NCI-H146 treated with DMSO at 0.1 percent for 48 hours (cell line): ENCODE measurements around the gene PLEKHG4.
A peak's percentile ranks its signal among the peaks of the same experiment; 100 is the strongest.

Experiments
- DNase-seq: peaks from one replicate; lab custom pipeline; 2025; ENCODE audit not compliant: unreplicated experiment; lab: John Stamatoyannopoulos, UW

Gene PLEKHG4, protein sequence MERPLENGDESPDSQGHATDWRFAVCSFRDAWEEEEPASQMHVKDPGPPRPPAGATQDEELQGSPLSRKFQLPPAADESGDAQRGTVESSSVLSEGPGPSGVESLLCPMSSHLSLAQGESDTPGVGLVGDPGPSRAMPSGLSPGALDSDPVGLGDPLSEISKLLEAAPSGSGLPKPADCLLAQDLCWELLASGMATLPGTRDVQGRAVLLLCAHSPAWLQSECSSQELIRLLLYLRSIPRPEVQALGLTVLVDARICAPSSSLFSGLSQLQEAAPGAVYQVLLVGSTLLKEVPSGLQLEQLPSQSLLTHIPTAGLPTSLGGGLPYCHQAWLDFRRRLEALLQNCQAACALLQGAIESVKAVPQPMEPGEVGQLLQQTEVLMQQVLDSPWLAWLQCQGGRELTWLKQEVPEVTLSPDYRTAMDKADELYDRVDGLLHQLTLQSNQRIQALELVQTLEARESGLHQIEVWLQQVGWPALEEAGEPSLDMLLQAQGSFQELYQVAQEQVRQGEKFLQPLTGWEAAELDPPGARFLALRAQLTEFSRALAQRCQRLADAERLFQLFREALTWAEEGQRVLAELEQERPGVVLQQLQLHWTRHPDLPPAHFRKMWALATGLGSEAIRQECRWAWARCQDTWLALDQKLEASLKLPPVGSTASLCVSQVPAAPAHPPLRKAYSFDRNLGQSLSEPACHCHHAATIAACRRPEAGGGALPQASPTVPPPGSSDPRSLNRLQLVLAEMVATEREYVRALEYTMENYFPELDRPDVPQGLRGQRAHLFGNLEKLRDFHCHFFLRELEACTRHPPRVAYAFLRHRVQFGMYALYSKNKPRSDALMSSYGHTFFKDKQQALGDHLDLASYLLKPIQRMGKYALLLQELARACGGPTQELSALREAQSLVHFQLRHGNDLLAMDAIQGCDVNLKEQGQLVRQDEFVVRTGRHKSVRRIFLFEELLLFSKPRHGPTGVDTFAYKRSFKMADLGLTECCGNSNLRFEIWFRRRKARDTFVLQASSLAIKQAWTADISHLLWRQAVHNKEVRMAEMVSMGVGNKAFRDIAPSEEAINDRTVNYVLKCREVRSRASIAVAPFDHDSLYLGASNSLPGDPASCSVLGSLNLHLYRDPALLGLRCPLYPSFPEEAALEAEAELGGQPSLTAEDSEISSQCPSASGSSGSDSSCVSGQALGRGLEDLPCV

DNA sequence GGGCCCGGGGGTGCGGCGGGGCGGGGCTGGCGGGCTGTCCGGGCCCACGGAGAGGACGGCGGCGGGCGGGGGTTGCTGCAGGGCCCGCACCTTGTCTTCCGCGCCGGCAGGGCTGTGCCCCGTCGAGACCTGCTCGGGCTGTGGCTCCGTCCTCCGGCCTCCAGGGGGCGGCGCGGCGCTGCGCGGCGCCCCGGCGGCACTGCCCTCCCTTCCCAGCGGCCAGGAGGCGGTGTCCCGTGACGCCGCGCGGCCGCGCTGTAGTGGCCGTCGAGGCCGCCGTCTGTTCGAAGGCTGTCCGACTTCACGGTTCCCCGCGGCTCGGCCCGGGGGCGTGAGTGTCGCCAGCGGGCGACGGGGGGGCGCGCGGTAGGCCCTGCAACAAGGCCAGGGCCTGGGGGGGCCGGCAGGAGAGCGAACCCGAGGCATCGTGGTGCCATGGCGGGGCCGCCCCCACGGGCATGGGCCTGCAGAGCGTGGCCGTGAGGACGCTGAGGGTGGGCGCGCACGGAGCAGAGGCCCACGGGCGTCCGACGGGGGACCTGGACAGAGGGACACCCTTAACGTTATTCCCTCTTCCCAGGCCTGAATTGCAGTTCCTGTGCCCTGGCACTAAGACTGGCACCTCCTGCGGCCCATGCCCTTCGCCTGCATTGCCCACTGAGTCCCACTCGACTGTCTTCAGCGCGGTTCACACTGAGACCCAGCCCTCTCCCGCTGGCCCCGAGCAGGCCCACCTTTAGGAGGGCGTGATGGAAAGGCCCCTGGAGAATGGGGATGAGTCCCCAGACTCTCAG is at the start of gene PLEKHG4:
Gene PLEKHG4 (plus strand): TSS at position 237 of the 794 bp plus-strand sequence. CDS start 513 bp downstream, at position 750.
- peak; percentile 33 for DNase-seq

DNA sequence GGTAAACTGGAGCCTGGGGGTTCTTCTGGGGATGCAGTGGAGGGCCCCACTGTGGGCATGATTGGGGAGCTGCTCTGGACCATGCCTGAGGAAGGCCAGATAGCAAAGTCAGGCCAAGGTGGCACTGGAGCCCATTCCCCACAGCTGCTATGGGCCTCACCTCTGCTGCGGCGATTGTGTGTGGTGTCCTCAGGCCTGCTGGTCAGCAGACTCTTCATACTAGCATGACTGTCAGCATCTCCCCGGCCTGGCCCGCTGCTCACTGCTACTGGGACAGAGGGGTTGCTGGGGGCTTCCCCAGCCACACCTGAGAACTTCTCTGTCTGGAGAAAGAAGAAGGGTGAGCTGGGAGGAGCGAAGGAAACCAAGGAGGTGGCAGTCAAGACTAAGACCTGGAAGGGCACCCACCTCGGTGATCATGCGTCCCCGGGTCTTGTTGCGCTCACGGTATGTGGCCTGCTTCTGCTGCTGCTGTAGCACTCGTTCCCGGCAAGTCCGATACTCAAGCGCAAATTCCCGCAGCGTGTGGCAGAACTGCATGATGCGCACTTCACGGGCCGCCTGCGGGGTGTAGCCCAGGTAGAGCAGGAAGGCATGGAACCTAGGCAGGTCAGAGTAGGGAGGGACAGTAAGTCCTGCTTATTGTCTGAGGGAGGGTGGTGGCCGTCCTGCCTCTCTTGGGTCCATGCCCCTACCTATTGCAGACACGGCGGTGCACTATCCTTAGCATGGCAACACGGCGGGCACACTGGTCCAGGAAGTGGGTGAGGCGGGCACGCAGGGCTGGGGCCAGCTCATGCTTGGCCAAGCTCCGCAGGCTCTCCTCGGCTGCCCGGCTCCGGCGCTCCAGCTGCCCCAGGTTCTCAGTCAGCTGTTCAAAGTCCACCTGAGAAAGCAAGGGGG is 49.2 kb upstream of the PLEKHG4 start:
- DNase-seq = no peak

DNA sequence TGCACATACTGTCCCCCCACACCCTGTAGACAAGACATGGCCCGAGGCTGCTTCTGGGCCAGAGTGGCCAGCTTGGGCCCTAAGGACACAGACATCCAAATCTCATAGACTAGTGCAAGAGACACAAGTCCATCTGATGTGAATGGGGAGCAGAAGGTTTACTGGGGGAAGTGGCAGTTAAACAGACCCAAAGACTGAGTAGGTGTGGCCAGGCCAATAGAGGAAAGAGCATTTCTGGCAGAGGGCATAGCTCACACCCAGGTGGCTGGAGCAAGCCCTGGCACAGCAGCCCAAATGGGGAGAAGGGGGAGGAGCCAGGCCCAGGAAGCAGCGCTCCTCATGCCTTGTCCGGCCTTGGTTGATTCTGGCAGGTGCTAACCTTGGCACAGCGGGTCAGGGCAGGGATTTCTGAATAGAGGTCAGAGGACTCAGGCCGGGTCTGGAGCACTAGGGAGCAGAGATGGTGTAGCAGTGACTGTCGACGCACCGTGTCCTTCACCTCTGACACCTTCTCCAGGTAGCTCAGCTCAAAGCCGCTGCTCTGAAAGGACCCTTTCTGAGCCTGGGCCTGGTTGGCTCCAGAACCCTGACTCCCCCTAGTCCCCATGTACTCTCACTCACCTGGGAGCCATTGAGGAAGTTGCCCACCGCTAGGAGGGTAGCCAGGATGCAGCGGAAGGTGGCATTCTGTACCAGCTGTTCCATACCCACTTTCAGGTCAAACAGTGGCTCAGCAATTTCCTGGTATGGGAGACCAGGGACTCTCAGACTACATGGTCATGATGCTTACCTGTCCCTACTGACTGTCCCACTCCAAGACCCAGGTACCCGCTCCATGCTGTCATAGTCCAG is 48.3 kb upstream of the PLEKHG4 start:
- no peak for DNase-seq

DNA sequence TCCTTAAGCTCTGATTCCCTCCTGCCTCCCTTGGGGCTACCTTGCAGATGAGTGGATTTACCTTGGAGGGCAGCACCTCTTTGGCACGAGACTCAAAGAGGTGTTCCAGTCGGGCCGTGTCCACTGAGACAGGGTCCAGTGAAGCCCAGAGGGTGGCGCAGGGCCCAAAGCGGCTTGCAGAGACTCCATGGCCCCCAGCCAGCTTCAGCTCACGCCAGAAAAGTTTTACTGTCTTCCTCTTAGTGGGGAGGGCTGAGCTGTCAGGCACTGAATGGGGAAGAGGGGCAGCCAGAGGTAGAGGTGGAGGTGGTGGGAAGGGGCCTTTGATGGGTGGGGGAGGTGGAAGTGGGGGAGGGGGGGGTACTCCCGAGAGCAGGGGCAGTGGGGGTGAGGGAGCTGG is 45.7 kb upstream of the PLEKHG4 start:
- DNase-seq = no peak

DNA sequence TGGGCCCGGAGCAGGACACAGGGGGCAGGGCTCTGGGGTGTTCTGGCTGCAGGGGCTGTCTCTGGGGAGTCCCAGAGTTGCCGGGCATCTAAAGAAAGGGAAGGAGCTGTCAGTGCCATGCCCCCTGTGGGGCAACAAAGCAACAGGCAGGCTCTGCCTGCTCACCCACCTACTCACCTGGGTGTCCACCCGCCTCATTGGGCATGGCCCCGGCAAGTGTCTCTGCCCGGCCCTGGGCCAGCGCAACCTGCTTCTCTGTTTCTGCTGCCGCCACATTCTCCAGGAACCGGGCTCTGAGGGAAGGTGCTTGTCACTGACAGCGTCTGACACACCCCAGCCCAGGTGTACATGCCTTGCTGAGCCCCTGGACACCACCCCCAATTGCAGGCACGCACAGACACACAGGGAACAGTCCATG is 45.1 kb upstream of the PLEKHG4 start:
- DNase-seq = no peak

DNA sequence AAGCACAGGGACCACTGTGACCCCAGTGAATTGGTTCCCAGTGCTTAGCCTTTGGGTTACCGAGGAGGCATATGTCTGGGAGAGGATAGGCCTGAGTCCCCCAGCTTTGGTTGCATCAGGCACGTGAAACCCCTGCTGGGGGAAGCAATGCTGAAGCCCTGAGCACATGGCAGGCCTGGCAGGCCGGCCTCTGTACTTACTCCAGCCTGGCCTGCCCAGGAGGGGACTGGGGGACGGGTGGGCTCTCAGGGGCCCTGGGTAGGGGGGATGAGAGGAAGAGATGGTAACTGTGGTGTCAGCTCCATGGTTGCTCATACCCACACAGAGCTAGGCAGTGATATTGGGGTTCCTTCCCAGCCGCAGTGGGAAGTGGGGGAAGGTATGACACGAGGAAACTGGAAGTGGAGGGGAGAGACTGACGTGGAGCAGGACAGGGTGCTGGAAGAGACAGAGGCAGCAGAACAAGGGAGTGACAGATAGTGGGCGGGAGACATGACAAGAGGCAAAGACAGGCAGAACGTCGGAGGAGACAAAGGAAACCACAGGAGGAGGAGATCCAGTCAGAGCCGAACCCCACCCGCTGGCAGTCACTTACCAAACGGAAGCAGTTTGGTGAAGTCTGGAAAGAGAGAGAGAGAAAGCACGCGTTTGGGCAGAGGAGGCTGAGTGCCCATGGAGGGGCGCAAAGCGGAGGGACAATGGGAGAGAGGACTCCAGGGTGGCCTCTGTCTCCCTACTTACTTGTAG is 43.3 kb upstream of the PLEKHG4 start:
- no peak for DNase-seq

DNA sequence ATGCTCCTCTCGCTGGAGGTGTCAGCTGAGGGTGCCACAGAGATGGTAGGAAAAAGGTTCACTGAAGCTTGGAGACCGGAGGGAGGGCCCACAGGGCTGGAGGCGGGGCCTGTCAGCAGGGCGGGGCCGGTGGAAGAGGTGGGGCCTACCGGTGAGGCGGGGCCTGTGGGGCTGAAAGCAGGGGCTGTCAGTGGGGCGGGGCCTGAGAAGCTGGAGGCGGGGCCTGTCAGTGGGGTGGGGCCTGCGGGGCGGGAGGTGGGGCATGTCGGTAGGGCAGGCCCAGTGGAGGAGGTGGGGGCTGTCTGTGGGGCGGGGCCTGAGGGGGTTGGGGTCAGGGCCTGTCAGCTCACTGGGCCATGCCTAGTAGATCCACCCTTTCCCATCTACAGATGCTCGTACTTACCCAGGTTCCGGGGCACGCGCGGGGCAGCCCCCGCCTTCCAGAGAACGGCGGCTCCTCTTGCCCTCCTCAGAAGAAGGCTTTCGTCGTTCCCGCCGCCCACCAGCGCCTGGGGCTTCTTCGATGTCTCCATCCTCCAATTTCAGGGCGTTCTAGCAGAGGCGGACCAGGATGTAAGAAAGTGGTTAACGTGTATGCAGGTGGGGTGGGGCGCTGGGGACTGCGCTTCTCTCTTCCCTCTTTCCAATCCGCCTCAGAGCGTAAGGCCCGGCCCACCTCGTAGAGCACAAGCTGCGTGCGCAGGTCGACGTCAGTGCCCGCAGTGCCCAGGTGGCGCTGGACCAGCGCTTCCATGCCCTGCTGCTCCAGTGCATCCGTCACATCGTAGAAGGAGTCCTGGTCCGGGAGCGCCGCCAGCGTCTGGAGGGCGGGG is 42.6 kb upstream of the PLEKHG4 start:
- no peak for DNase-seq

DNA sequence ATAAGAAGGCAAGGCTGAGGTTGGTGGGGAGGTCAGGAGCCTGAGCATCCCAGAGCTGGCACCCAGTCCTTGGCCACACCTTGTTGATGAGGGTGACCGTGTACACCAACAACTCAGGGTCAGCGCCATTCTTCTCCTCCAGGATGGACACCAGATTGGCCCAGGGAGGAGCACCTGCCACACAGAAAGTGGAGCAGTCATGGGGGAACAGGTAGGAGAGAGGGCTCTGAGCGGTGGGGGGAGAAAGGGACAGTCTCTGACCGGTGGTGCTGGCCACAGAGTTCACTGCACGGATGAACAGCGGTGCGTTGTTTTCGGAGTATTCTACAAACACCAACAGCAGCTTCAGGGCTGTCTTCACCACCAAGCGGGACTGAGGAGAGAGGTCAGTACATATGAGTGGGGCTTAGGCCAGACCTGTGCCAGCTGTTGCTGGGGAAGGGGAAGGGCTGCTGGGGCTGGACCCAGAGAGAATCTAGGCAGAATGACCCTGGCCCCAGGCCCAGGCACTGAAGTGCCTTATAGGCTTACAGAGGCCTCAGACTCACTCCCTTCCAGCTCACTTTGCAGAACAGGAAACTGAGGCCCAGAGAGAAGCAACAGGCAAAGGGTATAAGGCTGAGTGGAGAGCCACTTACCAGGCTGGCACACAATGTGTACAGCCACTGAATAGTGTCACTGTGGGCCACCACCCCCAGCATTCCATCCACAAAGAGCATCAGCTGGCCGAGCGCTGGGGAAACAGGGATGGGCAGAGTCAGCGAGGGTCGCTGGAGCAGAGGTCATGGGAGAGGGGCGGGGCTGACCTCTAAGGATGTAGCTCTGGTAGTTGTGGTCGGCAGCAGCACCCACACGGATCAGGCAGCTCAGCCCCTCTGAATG is 41.7 kb upstream of the PLEKHG4 start:
- no peak for DNase-seq

DNA sequence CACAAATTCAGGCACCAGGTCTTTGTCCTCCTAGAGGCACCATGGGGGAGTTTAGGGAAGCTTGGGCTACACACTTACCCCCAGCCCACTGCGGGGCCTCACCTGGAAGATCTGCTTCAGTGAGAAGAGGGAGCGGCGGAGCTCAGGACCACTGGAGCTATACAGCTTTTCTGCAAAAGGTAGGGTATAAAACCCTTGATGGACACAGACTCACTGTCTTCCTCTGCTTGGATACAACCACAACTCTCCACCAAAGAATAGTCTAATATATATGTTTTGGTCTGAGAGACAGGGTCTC is 41.1 kb upstream of the PLEKHG4 start:
- no peak for DNase-seq

DNA sequence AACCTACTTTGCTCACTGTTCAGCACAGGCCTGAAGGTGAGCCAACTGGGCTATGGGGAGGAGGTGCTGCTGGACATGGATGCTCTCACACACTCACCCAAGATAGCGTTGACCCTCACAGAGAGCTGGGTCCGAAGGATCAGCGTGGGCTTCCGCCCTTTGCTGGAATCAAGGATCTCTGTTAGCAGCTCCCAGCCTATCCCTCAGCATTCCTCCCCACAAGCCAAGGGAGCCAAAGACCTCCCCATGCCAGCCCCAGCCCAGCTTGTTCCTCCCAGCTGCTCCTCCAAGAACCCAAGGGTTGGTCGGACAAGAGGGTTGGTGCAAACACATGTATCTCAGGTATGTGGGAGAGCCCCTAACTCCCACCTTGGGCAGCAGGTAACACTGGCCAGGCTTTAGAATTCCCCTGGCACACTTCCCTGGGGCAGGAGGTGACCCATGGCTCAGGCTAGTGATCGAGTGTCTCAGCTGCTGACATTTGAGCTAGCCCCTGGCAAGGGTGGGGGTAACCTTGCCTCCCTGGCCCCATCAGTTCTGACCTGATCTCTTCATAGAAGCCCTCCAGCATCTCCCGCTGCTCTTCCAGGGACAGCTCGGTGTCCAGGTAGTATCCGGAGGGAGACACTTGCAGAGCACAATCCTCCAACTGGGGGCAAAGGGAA is 40.4 kb upstream of the PLEKHG4 start:
- no peak for DNase-seq

DNA sequence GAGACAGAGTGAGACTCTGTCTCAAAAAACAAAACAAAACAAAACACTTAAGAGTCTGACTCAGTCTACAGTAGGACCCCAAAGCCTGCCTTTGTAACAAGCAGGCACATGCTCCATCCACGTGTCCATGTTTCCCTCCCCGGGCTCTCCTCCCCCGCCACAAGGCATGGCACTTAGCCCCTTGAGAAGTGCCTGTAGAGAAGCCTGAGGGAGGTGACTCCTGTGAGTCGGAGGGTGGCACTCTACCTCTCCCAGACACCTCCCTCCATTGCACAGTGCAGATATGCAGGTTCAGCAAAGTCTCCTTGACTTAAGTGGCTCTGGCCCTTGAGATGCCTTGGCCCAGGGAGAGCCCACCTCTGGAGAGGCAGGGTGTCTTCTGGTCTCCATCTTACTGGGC is 38.8 kb upstream of the PLEKHG4 start:
- DNase-seq = no peak

DNA sequence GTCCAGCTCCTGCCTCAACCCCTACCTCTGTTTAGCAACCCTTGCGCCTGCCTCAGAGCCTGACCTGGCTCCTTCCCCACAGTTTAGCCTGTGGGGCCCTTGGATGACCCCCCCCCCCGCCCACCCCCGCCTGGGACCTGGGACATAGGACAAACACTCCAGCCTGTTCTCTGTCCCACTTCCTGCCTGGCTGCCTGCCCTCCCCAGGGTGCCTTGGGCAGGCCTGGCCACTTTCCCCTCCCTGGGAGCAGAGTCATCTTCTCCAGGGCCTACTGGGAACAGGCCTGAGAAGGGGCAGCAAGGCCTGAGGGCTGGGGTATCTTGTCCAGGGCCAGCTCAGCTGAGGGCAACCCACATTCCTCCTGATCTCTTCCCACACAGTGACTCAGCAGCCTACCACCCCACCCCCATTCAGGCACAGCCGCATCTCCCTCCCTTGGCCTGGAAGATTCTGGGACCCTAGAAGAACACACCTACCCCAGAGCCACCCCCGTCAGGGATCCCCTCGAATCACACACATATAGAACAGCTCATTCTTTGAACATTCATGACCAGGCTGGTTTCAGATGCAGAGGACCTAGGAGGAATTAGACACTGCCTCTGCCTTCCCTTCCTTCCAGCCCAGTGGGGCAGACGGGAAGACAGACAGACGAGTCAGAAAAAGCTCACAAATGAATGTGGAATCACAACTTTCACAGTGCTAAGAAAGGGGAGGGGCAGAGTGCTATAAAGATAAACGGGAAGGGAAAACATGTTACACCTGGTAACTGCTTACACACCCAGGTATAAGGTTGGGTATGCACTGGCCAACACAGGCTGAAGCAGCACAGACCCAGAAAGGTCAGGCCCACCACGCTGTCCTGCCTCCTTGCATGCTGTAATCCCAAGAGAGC is 38.1 kb upstream of the PLEKHG4 start:
- DNase-seq = no peak

DNA sequence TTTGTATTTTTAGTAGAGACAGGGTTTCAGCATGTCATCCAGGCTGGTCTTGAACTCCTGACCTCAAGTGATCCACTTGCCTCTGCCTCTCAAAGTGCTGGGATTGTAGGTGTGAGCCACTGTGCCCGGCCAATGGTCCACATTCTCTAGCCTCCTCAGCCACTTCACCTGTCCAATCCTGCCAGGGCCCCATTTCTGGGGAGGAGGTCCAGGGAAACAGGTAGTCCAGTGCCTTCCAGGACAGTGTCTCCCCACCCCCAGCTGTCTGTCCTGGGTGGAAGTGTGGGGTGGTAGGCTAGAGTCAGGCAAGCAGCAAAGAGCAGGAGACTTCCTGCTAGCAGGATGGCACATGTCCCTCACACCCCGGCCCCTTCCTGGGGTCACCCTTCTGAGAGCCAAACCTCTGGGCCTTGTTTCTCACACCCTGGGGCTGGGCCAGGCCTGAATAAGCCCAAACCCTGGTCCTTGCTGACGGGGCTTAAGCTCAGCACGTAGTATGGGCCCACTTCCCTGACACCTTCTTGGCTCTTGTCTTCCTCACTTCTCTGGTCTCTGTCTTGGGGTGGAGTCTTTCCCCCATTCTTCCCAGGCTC is 37.1 kb upstream of the PLEKHG4 start:
- no peak for DNase-seq

DNA sequence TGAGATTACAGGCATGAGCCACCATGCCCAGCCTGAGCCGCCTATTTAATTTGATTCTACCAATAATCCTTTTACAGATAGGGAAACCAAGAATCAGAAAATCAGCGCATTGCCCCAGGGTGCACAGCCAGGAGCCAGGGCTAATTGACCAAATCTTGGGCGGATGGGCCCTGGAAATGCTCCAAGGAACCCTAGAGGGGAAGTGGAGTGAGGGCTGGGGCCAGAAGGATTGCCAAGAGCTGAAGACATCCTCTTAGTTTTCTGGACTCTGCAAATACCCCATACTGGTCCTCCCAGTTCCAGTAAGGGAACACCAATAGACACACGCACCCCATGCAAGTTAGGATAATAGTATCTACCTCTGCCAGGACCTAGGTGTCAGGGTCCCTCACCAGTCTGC is 35.9 kb upstream of the PLEKHG4 start:
- no peak for DNase-seq
